Neuron (in vitro differentiated cells): ENCODE measurements around the gene RAB7A.

ENCODE experiments used
- H2AFZ ChIP-seq: one replicate; pipeline ENCODE4 v1.6.1; 2013; ENCODE audit warnings: low read depth, mild to moderate bottlenecking, inconsistent platforms, low read length, moderate library complexity
- H3K27me3 ChIP-seq: one replicate; pipeline ENCODE4 v1.6.1; 2013; ENCODE audit warnings: low read length; ENCODE audit not compliant: insufficient read depth
- H3K36me3 ChIP-seq: one replicate; pipeline ENCODE4 v1.6.1; 2013; ENCODE audit warnings: low read length; ENCODE audit not compliant: insufficient read depth
- H3K4me1 ChIP-seq: one replicate; pipeline ENCODE4 v1.6.1; 2013; ENCODE audit warnings: low read length; ENCODE audit not compliant: insufficient read depth
- H3K4me3 ChIP-seq: 2 replicates; pipeline ENCODE4 v1.5.1; 2013; ENCODE audit warnings: mild to moderate bottlenecking, low read length, moderate library complexity
- H3K9me3 ChIP-seq: one replicate; pipeline ENCODE4 v1.6.1; 2013; ENCODE audit warnings: low read length

RAB7A gene

GRCh38 chr3:128849911-128850455, 124.0 kb downstream of the RAB7A start:
- Histone ChIP-seq H2AFZ (no peak overlapping the region), H3K4me3 (no peak overlapping the region), H3K27me3 (no peaks in the 10 kb centered on the region), H3K9me3 (peaks cover 5% of the 10 kb centered on the region), H3K36me3 (no peaks in the 10 kb centered on the region), H3K4me1 (peaks cover 5% of the 10 kb centered on the region)

GRCh38 chr3:128850544-128850943, 124.6 kb downstream of the RAB7A start:
- Histone ChIP-seq H3K27me3 (no peaks in the 10 kb centered on the region), H3K36me3 (no peaks in the 10 kb centered on the region), H3K4me1 (peaks cover 2% of the 10 kb centered on the region), H2AFZ (no peak overlapping the region), H3K4me3 (no peak overlapping the region), H3K9me3 (peaks cover 6% of the 10 kb centered on the region)

- Histone ChIP-seq H3K4me3 (no peak overlapping the region), H3K27me3 (no peaks in the 10 kb centered on the region), H3K9me3 (peaks cover 8% of the 10 kb centered on the region), H2AFZ (no peak overlapping the region), H3K4me1 (no peaks in the 10 kb centered on the region), H3K36me3 (no peaks in the 10 kb centered on the region)
These were observed 125.6 kb downstream of the RAB7A start for GRCh38 chr3:128851601-128852000.

- Histone ChIP-seq H3K4me3 (no peak overlapping the region), H3K27me3 (no peaks in the 10 kb centered on the region), H2AFZ (no peak overlapping the region), H3K4me1 (no peaks in the 10 kb centered on the region), H3K9me3 (peaks cover 18% of the 10 kb centered on the region), H3K36me3 (no peaks in the 10 kb centered on the region)
These were observed 127.8 kb downstream of the RAB7A start for GRCh38 chr3:128853826-128854225.

GRCh38 chr3:128854475-128854874, 128.5 kb downstream of the RAB7A start:
- H3K4me1 ChIP-seq = no peaks in the 10 kb centered on the region
- no peaks in the 10 kb centered on the region for H3K27me3 ChIP-seq
- no peaks in the 10 kb centered on the region for H3K36me3 ChIP-seq
- no peak overlapping the region for H2AFZ ChIP-seq
- peaks cover 24% of the 10 kb centered on the region for H3K9me3 ChIP-seq
- H3K4me3 ChIP-seq = no peak overlapping the region

GRCh38 chr3:128855569-128855968, 129.6 kb downstream of the RAB7A start:
- Histone ChIP-seq H3K9me3 (peaks cover 35% of the 10 kb centered on the region), H3K4me3 (no peak overlapping the region), H3K36me3 (no peaks in the 10 kb centered on the region), H3K4me1 (no peaks in the 10 kb centered on the region), H2AFZ (no peak overlapping the region), H3K27me3 (no peaks in the 10 kb centered on the region)

GRCh38 chr3:128858167-128858566, 132.2 kb downstream of the RAB7A start:
- Histone ChIP-seq H3K36me3 (peaks cover 5% of the 10 kb centered on the region), H3K27me3 (no peaks in the 10 kb centered on the region), H2AFZ (no peak overlapping the region), H3K9me3 (peaks cover 44% of the 10 kb centered on the region), H3K4me1 (no peaks in the 10 kb centered on the region), H3K4me3 (no peak overlapping the region)

- Histone ChIP-seq H3K36me3 (peaks cover 5% of the 10 kb centered on the region), H3K27me3 (no peaks in the 10 kb centered on the region), H2AFZ (no peak overlapping the region), H3K4me3 (no peak overlapping the region), H3K4me1 (peaks cover 4% of the 10 kb centered on the region), H3K9me3 (peaks cover 38% of the 10 kb centered on the region)
These were observed 133.6 kb downstream of the RAB7A start for GRCh38 chr3:128859630-128860029.

- H3K4me1 ChIP-seq = peaks cover 11% of the 10 kb centered on the region
- H3K27me3 ChIP-seq = no peaks in the 10 kb centered on the region
- H3K4me3 ChIP-seq = no peak overlapping the region
- peaks cover 35% of the 10 kb centered on the region for H3K9me3 ChIP-seq
- no peak overlapping the region for H2AFZ ChIP-seq
- peaks cover 5% of the 10 kb centered on the region for H3K36me3 ChIP-seq
These were observed 135.5 kb downstream of the RAB7A start for GRCh38 chr3:128861491-128861890.

- Histone ChIP-seq H3K9me3 (peaks cover 28% of the 10 kb centered on the region), H3K36me3 (peaks cover 5% of the 10 kb centered on the region), H3K4me3 (no peak overlapping the region), H3K4me1 (peaks cover 11% of the 10 kb centered on the region), H3K27me3 (no peaks in the 10 kb centered on the region), H2AFZ (no peak overlapping the region)
These were observed 137.6 kb downstream of the RAB7A start for GRCh38 chr3:128863560-128863959.
